Astrocyte (in vitro differentiated cells and primary cell): ENCODE results near the gene BANF2. TPM values are rescaled to one million over a fixed set of nuclear protein-coding genes. Genes with fewer than 3 reads are reported as not detected.

Source experiments
- DNase-seq: peaks from one replicate; pipeline ENCODE4 v3.0.0-alpha.2; 2010; ENCODE audit warnings: low read depth
- FAIRE-seq: peaks from 2 replicates; lab custom pipeline; 2011; peaks lifted over from hg19 to GRCh38; lab: Jason Lieb, UNC
- H2AFZ ChIP-seq: 2 replicates; pipeline ENCODE4 v1.6.0; 2012; ENCODE audit warnings: low read depth, low read length, inconsistent platforms
- H3K27ac ChIP-seq: 2 replicates; pipeline ENCODE4 v1.5.1; 2011; ENCODE audit warnings: low read depth, low read length, inconsistent platforms
- H3K27me3 ChIP-seq: 2 replicates; pipeline ENCODE4 v1.6.0; 2011; ENCODE audit warnings: low read length, inconsistent platforms; ENCODE audit not compliant: insufficient read depth
- H3K36me3 ChIP-seq: 2 replicates; pipeline ENCODE4 v1.5.1; 2011; ENCODE audit warnings: low read length, inconsistent platforms; ENCODE audit not compliant: insufficient read depth
- H3K4me1 ChIP-seq: 2 replicates; pipeline ENCODE4 v1.5.1; 2011; ENCODE audit warnings: low read length, inconsistent platforms; ENCODE audit not compliant: insufficient read depth
- H3K4me2 ChIP-seq: 2 replicates; pipeline ENCODE4 v1.6.0; 2012; ENCODE audit warnings: low read length, inconsistent platforms
- H3K4me3 ChIP-seq: 2 replicates; pipeline ENCODE4 v1.5.1; 2011; ENCODE audit warnings: low read depth, mild to moderate bottlenecking, low read length, inconsistent platforms; ENCODE audit not compliant: insufficient read depth
- H3K79me2 ChIP-seq: 2 replicates; pipeline ENCODE4 v1.6.0; 2012; ENCODE audit warnings: mild to moderate bottlenecking, low read length, inconsistent platforms; ENCODE audit not compliant: insufficient read depth
- H3K9ac ChIP-seq: 2 replicates; pipeline ENCODE4 v1.6.0; 2012; ENCODE audit warnings: mild to moderate bottlenecking, low read length, inconsistent platforms
- H3K9me3 ChIP-seq: 2 replicates; pipeline ENCODE4 v1.5.1; 2012; ENCODE audit warnings: low read depth, mild to moderate bottlenecking, low read length, inconsistent platforms; ENCODE audit not compliant: insufficient read depth
- H4K20me1 ChIP-seq: 2 replicates; pipeline ENCODE4 v1.6.0; 2012; ENCODE audit warnings: low read length, inconsistent platforms; ENCODE audit not compliant: insufficient read depth
- H3K27ac Mint-ChIP-seq: one replicate; pipeline ENCODE4 v1.8.0; 2021; ENCODE audit warnings: mild to moderate bottlenecking, mixed read lengths; ENCODE audit not compliant: unreplicated experiment
- H3K27me3 Mint-ChIP-seq: one replicate; pipeline ENCODE4 v1.8.0; 2021; ENCODE audit warnings: low read depth, mixed read lengths; ENCODE audit not compliant: unreplicated experiment
- H3K36me3 Mint-ChIP-seq: one replicate; pipeline ENCODE4 v1.8.0; 2021; ENCODE audit warnings: low read depth, mixed read lengths; ENCODE audit not compliant: unreplicated experiment
- H3K4me1 Mint-ChIP-seq: one replicate; pipeline ENCODE4 v1.8.0; 2021; ENCODE audit warnings: low read depth, mixed read lengths; ENCODE audit not compliant: unreplicated experiment
- H3K4me3 Mint-ChIP-seq: one replicate; pipeline ENCODE4 v1.8.0; 2021; ENCODE audit warnings: mild to moderate bottlenecking, moderate library complexity, mixed read lengths; ENCODE audit not compliant: unreplicated experiment
- H3K9me3 Mint-ChIP-seq: one replicate; pipeline ENCODE4 v1.8.0; 2021; ENCODE audit warnings: mild to moderate bottlenecking, mixed read lengths; ENCODE audit not compliant: unreplicated experiment
- CTCF ChIP-seq: IDR thresholded peaks from 2 replicates; pipeline ENCODE4 v1.5.1; 2011; ENCODE audit warnings: low read depth, mild to moderate bottlenecking, inconsistent platforms, low read length, moderate library complexity; ENCODE audit not compliant: insufficient read depth
- EZH2 ChIP-seq: IDR thresholded peaks from 2 replicates; pipeline ENCODE4 v1.6.1; 2012; ENCODE audit warnings: mild to moderate bottlenecking, low read length, inconsistent platforms; ENCODE audit not compliant: insufficient read depth
- total RNA-seq: library from RNA; stranded (reverse); gene quantifications from 2 replicates; pipeline ENCODE4 v1.2.1, GENCODE V29; 2021

BANF2 gene
- total RNA-seq, 1 donor from 2014 or later: not detected

GRCh38 chr20:17735959-17736621 is 36.3 kb downstream of the BANF2 start:
- Mint-ChIP-seq H3K9me3 (peaks cover 7% of the 10 kb centered on the region), H3K27ac (peak overlapping the region; percentile 87), H3K4me3 (no peak overlapping the region), H3K36me3 (no peaks in the 10 kb centered on the region), H3K4me1 (peaks cover 17% of the 10 kb centered on the region), H3K27me3 (no peaks in the 10 kb centered on the region)
- peaks cover 4% of the 10 kb centered on the region for H3K9me3 ChIP-seq
- no peak overlapping the region for H3K4me3 ChIP-seq
- DNase-seq (peak; percentile 18), FAIRE-seq (no peak)
- H2AFZ ChIP-seq: no peak overlapping the region
- H3K9ac ChIP-seq: no peak overlapping the region
- peaks cover 6% of the 10 kb centered on the region for H3K4me1 ChIP-seq
- H3K27ac ChIP-seq: no peak overlapping the region
- no peak overlapping the region for H3K4me2 ChIP-seq
- TF ChIP-seq EZH2 (no peak), CTCF (no peak)
- no peaks in the 10 kb centered on the region for H4K20me1 ChIP-seq
- no peaks in the 10 kb centered on the region for H3K36me3 ChIP-seq
- H3K79me2 ChIP-seq: no peaks in the 10 kb centered on the region
- no peaks in the 10 kb centered on the region for H3K27me3 ChIP-seq

- Mint-ChIP-seq H3K36me3 (no peaks in the 10 kb centered on the region), H3K9me3 (peaks cover 7% of the 10 kb centered on the region), H3K4me1 (peaks cover 17% of the 10 kb centered on the region), H3K4me3 (no peak overlapping the region), H3K27me3 (no peaks in the 10 kb centered on the region), H3K27ac (no peak overlapping the region)
- Histone ChIP-seq H3K9me3 (peaks cover 4% of the 10 kb centered on the region), H4K20me1 (no peaks in the 10 kb centered on the region), H3K4me1 (peaks cover 6% of the 10 kb centered on the region), H3K79me2 (no peaks in the 10 kb centered on the region), H3K4me2 (no peak overlapping the region), H3K27me3 (no peaks in the 10 kb centered on the region), H3K9ac (no peak overlapping the region), H3K36me3 (no peaks in the 10 kb centered on the region), H3K27ac (no peak overlapping the region), H2AFZ (no peak overlapping the region), H3K4me3 (no peak overlapping the region)
- FAIRE-seq: no peak
- TF ChIP-seq CTCF: no peak
- no peak for TF ChIP-seq EZH2
- DNase-seq: no peak
Observed at GRCh38 chr20:17738154-17738553, 38.4 kb downstream of the BANF2 start.

GRCh38 chr20:17741220-17741619 is 41.5 kb downstream of the BANF2 start:
- Histone ChIP-seq H3K4me3 (no peak overlapping the region), H3K9ac (no peak overlapping the region), H3K9me3 (peaks cover 1% of the 10 kb centered on the region), H3K4me1 (no peaks in the 10 kb centered on the region), H3K27me3 (no peaks in the 10 kb centered on the region), H3K27ac (no peak overlapping the region), H4K20me1 (no peaks in the 10 kb centered on the region), H3K36me3 (no peaks in the 10 kb centered on the region), H2AFZ (no peak overlapping the region), H3K4me2 (no peak overlapping the region), H3K79me2 (no peaks in the 10 kb centered on the region)
- no peak overlapping the region for H3K4me3 Mint-ChIP-seq
- no peak overlapping the region for H3K27ac Mint-ChIP-seq
- no peak for TF ChIP-seq CTCF
- no peak for TF ChIP-seq EZH2
- H3K36me3 Mint-ChIP-seq: no peaks in the 10 kb centered on the region
- H3K9me3 Mint-ChIP-seq: peaks cover 7% of the 10 kb centered on the region
- FAIRE-seq (no peak), DNase-seq (no peak)
- H3K27me3 Mint-ChIP-seq: peaks cover 2% of the 10 kb centered on the region
- peaks cover 2% of the 10 kb centered on the region for H3K4me1 Mint-ChIP-seq
